Neuron (in vitro differentiated cells): ENCODE data around the gene ZC2HC1C.
A peak's percentile ranks its signal among the peaks of the same experiment; 100 is the strongest.

Experiments used
- H2AFZ ChIP-seq: one replicate; pipeline ENCODE4 v1.6.1; 2013; ENCODE audit warnings: low read depth, mild to moderate bottlenecking, inconsistent platforms, low read length, moderate library complexity
- H3K27me3 ChIP-seq: one replicate; pipeline ENCODE4 v1.6.1; 2013; ENCODE audit warnings: low read length; ENCODE audit not compliant: insufficient read depth
- H3K36me3 ChIP-seq: one replicate; pipeline ENCODE4 v1.6.1; 2013; ENCODE audit warnings: low read length; ENCODE audit not compliant: insufficient read depth
- H3K4me1 ChIP-seq: one replicate; pipeline ENCODE4 v1.6.1; 2013; ENCODE audit warnings: low read length; ENCODE audit not compliant: insufficient read depth
- H3K4me3 ChIP-seq: 2 replicates; pipeline ENCODE4 v1.5.1; 2013; ENCODE audit warnings: mild to moderate bottlenecking, low read length, moderate library complexity
- H3K9me3 ChIP-seq: one replicate; pipeline ENCODE4 v1.6.1; 2013; ENCODE audit warnings: low read length

ZC2HC1C gene

DNA sequence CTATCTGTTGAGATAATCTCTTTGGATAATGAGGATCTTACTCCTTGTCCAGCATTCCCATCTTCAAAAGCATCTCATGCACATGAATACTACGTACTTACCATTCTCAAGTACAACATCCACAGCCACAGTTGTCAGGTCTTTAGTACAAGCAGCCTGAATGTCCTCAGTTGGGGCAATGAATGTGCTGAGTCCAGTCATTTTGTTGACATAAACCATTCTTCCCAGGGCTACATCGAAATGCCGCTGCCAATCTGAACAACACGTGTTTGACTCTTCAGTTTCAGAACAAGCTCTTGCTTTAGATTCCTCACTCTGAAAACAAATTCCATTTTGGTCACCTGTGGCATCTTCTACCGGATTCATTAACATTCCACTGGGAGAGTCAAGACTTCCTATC is 23.2 kb upstream of the ZC2HC1C start:
- Histone ChIP-seq H3K9me3 (no peaks in the 10 kb centered on the region), H3K4me3 (no peak overlapping the region), H2AFZ (no peak overlapping the region), H3K27me3 (no peaks in the 10 kb centered on the region), H3K36me3 (no peaks in the 10 kb centered on the region), H3K4me1 (no peaks in the 10 kb centered on the region)

DNA sequence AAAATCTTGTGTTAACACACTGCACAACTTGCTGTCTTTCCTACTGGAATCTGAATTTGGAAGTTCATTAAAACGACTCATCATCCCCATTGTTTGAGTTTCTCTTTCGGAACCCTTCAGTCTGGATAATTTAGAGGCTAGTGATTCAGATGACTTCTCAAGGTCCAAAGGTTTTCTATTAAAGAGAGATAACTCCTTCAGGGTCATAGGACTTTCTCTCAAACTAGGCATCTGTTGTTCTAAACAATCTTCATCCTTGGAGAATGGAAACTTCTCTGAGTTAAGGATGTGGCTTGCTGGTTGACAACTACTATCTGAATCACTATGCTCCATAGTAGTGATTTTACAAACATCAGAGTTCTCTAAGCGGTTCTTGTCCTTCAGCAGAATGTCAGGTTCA is 22.5 kb upstream of the ZC2HC1C start:
- Histone ChIP-seq H3K36me3 (no peaks in the 10 kb centered on the region), H3K4me3 (no peak overlapping the region), H3K4me1 (no peaks in the 10 kb centered on the region), H3K27me3 (no peaks in the 10 kb centered on the region), H3K9me3 (no peaks in the 10 kb centered on the region), H2AFZ (no peak overlapping the region)

DNA sequence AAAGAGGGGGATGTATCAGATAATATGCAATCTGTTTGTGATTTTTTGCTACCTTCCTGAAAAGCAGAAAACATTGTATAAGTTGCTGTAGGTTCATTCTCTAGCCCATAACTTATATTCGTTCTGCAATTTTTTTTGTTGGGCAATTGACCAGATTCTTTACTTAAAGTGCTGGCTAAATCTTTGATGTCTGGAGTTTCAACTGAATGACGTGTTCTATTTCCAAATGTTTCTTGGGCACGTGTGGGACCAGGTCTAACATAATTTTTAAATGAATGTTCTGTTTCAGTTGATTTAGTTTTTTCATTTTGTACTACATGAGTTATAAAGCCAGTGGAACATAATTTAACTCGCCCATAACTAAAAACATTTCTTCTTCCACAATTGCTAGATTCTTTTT is 21.9 kb upstream of the ZC2HC1C start:
- Histone ChIP-seq H2AFZ (no peak overlapping the region), H3K4me3 (no peak overlapping the region), H3K36me3 (no peaks in the 10 kb centered on the region), H3K9me3 (no peaks in the 10 kb centered on the region), H3K27me3 (no peaks in the 10 kb centered on the region), H3K4me1 (no peaks in the 10 kb centered on the region)

DNA sequence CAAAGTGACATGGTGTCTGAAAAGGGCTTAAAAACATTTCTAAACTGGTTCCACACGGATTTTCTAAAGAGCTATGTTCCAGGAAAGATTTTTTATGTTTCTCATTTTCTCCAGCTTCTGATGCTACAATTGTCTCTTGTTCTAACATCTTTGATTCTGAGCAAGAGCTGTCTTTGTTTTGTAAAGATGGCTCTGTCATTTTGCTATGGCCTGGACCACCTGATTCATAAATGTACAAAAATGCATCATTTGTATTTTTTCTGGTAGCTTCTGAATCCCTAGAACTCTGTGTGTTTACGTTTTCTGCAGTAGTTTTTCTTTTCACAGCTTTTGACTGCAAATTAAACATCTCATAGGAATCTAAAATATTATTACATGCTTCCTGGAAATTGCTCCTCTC is 21.3 kb upstream of the ZC2HC1C start:
- no peak overlapping the region for H3K4me3 ChIP-seq
- no peaks in the 10 kb centered on the region for H3K36me3 ChIP-seq
- H3K9me3 ChIP-seq = no peaks in the 10 kb centered on the region
- H3K4me1 ChIP-seq = no peaks in the 10 kb centered on the region
- no peak overlapping the region for H2AFZ ChIP-seq
- H3K27me3 ChIP-seq = no peaks in the 10 kb centered on the region

DNA sequence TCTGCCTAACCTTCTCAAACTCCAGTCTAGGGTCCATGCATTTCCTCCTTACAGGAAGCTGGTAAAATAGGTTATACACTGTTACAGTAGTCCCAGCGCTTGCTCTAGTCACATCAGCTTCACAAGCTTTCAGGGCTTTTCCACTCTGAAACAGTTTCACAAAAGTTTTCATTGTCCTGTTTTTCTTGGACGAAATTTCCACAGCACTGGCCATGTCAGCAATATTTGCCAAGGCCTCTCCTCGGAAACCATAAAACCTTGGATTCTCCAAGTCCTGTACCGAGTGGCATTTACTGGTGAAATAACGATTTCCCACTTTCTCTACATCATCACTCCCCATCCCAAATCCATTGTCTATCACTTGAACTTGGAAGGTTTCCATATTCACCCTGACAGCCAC is 20.3 kb upstream of the ZC2HC1C start:
- Histone ChIP-seq H3K36me3 (peaks cover 8% of the 10 kb centered on the region), H3K9me3 (no peaks in the 10 kb centered on the region), H2AFZ (no peak overlapping the region), H3K4me3 (no peak overlapping the region), H3K27me3 (no peaks in the 10 kb centered on the region), H3K4me1 (no peaks in the 10 kb centered on the region)

DNA sequence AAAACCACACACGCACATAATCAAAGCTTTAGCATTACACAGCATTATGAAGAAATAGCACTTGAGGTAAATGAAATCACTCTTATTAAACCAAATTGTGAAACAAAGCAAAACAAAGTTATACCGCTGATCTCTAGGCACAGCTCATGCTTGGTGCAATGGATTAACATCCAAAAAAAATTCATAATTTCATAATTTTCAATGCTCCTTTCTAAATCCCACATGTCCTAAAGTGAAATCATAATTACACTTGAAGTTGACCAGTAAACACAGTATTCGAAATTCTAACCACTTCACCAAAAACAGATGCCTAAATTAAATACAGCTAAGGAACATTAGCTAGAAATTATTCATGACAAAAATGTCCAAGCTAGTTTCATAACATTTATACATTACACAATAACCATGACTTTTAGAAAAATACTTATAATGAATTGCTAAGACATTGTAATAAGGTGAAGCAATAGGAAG is 19.7 kb upstream of the ZC2HC1C start:
- peaks cover 9% of the 10 kb centered on the region for H3K36me3 ChIP-seq

DNA sequence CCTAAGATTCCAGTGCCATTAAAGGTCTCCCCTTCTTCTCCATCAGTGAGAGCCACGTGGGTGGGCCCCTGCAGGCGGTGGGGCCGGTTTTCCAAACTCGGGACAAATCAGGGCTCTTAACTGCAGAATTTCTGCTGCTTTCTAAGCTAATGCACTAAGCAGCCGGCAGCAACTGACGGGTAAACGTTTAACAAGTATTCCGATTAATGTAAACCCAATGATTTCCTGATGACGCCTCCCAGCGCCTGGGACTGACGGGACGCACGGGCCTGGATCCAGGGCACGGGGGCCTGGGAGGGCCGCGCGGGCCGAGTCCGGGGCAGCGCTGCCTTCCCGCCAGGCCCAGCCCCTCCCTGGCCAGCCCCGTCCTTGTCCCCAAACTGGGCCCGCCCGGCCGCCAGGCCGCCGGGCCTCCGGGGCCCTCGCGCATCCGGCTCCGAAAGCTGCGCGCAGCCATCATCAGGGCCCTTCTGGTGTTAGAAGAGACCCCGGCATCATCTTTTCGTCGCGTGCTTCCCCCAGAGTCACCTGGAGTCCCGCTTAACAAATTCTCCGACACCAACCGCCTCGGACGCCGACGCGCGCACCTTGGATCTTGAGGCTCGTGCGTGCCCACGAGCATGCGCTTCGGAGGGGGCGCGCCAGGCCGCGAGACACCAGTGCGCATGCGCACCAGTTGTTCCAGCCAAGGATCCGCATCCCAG is 18.4 kb upstream of the ZC2HC1C start, which contains the start of gene MLH3:
TSS of gene MLH3 (minus strand) at position 616 of the 704 bp plus-strand sequence. CDS start 1,812 bp downstream, outside the sequence.
- H3K36me3 ChIP-seq = peaks cover 9% of the 10 kb centered on the region
- no peaks in the 10 kb centered on the region for H3K4me1 ChIP-seq
- no peaks in the 10 kb centered on the region for H3K27me3 ChIP-seq
- H3K4me3 ChIP-seq = peak within 1 kb of the TSS; percentile 39
- no peaks in the 10 kb centered on the region for H3K9me3 ChIP-seq
- no peak within 1 kb of the TSS for H2AFZ ChIP-seq

More for the DNA sequence above, 19.7 kb upstream of the ZC2HC1C start:
- H3K4me1 ChIP-seq = no peaks in the 10 kb centered on the region
- no peaks in the 10 kb centered on the region for H3K9me3 ChIP-seq
- no peak overlapping the region for H3K4me3 ChIP-seq
- H3K27me3 ChIP-seq = no peaks in the 10 kb centered on the region
- no peak overlapping the region for H2AFZ ChIP-seq

DNA sequence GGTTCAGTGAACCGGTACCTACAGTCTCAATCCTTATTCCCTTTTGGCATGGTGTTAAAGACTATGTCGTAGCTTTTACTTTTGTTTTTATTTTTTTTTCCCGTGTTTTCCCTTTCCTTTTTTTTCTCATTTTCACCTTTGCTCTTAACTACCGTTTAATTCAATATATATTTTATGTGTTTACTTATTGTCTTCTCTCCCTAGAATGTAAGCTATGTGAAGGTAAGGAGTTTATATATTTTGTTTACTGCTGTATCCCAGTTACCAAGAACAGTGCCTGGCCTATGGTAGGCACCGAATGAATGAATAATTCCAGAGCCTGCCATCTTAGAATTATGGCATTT is 17.9 kb upstream of the ZC2HC1C start:
- Histone ChIP-seq H3K9me3 (no peaks in the 10 kb centered on the region), H3K4me1 (no peaks in the 10 kb centered on the region), H2AFZ (no peak overlapping the region), H3K4me3 (no peak overlapping the region), H3K36me3 (peaks cover 11% of the 10 kb centered on the region), H3K27me3 (no peaks in the 10 kb centered on the region)

DNA sequence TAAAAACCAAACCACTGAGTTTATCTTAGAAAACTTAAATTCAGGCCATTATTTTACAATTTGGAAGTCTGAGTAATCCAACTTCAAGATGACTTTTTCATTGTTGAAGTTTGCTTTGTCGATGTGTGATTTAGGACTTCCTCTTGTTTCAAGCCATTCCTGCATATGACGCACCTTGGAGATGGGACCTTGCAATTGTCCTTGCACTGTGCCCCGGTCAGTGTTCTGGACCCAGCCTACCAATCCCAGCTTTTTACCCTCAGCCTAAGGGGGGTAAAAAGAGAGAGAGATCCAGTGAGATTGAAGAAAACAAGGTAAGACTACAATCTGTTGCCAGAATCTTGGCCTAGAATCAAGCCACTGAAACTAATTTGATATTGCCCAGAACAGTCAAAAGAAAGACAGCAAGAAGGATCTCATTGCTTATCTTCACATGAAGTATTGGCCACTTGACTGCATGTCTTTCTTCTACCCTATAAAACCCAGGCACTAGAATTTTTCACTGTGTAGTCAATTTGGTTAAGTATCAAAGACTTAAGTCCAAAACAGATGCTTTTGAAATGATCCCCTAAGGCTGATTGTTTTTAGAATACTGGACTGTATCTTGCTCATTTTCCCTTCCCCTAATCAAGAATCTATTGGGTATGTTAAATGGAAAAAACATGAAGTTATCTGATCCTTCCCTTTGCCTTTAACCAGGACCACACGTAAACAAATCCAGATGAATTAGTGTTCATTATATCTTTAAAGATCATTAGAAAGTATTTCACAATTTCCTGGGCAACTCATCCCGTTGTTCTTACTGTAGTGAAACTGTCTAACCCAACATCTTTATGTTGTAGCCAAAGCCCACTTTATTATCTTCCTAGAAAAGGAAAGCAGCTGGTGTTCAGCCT is 15.8 kb upstream of the ZC2HC1C start:
- Histone ChIP-seq H3K9me3 (peaks cover 2% of the 10 kb centered on the region), H2AFZ (no peak overlapping the region), H3K4me1 (no peaks in the 10 kb centered on the region)

DNA sequence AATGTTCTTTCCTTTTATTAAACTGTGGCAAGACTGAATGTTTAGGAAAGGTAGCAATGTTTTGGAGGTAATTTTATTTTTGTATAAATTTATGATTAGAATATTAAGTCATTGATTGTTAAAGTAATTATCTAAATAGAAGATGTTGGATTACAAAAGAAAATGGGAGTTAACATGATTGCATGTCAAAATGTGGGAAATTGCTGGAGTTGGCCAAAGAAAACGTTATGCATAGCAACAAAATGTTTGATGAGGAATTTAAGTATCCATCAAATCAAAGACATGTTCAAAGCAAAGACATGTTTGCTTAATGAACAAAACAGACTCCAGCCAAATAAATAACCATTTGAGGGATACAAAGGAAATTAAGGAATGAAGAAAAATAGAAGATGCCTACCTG is 15.0 kb upstream of the ZC2HC1C start:
- peaks cover 14% of the 10 kb centered on the region for H3K36me3 ChIP-seq
- H3K4me1 ChIP-seq = no peaks in the 10 kb centered on the region
- H3K4me3 ChIP-seq = no peak overlapping the region
- no peaks in the 10 kb centered on the region for H3K27me3 ChIP-seq
- no peak overlapping the region for H2AFZ ChIP-seq
- peaks cover 2% of the 10 kb centered on the region for H3K9me3 ChIP-seq

More for the DNA sequence above, 15.8 kb upstream of the ZC2HC1C start:
- peaks cover 14% of the 10 kb centered on the region for H3K36me3 ChIP-seq
- no peak overlapping the region for H3K4me3 ChIP-seq
- H3K27me3 ChIP-seq = no peaks in the 10 kb centered on the region

DNA sequence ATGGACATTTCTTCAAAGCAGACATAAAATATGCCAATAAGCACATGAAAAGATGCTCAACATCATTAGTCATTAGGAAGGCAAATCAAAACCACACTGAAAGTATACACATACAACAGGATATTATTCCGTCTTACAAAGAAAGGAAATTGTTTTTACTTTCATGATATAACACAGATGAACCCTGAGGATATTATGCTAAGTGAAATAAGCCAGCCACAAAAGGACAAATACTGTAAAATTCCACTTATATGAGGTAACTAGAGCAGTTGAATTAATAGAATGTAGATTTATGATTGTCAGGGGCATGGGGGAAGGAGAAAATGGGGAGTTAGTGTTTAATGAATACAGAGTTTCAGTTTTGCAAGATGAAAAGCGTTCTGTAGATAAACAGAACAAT is 9.8 kb upstream of the ZC2HC1C start:
- H2AFZ ChIP-seq = no peak overlapping the region
- H3K9me3 ChIP-seq = peaks cover 8% of the 10 kb centered on the region
- H3K4me3 ChIP-seq = no peak overlapping the region
- no peaks in the 10 kb centered on the region for H3K27me3 ChIP-seq
- H3K4me1 ChIP-seq = peaks cover 11% of the 10 kb centered on the region
- peaks cover 23% of the 10 kb centered on the region for H3K36me3 ChIP-seq

DNA sequence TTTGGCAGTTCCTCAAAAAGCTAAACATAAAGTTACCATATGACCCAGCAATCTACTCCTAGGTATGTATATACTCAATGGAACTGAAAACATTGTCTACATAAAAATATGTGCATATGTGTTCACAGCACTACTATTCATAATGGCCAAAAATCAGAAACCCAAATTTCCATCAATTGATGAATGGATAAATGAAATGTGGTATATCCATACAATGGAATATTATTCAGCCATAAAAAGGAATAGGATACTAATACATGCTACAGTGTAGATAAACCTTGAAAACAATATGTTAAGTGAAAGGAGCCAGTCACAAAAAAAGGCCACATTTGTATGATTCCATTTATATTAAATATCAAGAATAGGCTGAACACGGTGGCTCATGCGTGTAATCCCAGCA is 9.0 kb upstream of the ZC2HC1C start:
- peaks cover 11% of the 10 kb centered on the region for H3K4me1 ChIP-seq
- H3K27me3 ChIP-seq = no peaks in the 10 kb centered on the region
- peaks cover 23% of the 10 kb centered on the region for H3K36me3 ChIP-seq
- H3K9me3 ChIP-seq = peaks cover 8% of the 10 kb centered on the region
- no peak overlapping the region for H3K4me3 ChIP-seq
- no peak overlapping the region for H2AFZ ChIP-seq

DNA sequence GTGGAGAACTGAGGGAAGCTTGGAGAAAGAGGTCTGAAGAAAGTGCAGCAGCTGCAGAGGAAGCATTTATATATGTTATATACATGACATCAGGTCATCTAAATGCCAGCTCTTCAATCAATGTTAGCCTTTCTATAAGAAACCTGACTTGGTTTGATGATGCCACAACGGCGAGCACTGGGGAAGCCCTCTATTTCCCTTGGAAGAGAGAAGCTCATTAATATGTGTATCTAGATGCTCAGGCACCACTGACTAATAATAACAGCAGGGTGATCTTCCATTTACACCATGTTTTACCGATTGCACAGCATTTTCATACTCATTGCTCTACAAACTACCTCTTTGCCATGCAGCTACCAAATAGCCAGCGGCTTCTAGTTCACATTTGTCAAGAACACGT is 6.4 kb upstream of the ZC2HC1C start:
- Histone ChIP-seq H3K36me3 (peaks cover 19% of the 10 kb centered on the region), H3K4me3 (peak overlapping the region; percentile 81), H2AFZ (peak overlapping the region; percentile 60), H3K9me3 (peaks cover 6% of the 10 kb centered on the region), H3K27me3 (no peaks in the 10 kb centered on the region), H3K4me1 (peaks cover 11% of the 10 kb centered on the region)
